ENCODE data around the gene SNF8. TPM values are rescaled to one million over a fixed set of nuclear protein-coding genes. Genes with fewer than 3 reads are reported as not detected.
"Not testable (repeated sequence)": the region's sequence is repeated elsewhere in the genome, so short reads cannot be mapped to it uniquely, and the experiment has no call there.

The SNF8 gene, protein sequence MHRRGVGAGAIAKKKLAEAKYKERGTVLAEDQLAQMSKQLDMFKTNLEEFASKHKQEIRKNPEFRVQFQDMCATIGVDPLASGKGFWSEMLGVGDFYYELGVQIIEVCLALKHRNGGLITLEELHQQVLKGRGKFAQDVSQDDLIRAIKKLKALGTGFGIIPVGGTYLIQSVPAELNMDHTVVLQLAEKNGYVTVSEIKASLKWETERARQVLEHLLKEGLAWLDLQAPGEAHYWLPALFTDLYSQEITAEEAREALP
- total RNA-seq (2014; rRNA removed; shearing (Covaris generic)) = 206 and 275 TPM in 2 replicates

DNA sequence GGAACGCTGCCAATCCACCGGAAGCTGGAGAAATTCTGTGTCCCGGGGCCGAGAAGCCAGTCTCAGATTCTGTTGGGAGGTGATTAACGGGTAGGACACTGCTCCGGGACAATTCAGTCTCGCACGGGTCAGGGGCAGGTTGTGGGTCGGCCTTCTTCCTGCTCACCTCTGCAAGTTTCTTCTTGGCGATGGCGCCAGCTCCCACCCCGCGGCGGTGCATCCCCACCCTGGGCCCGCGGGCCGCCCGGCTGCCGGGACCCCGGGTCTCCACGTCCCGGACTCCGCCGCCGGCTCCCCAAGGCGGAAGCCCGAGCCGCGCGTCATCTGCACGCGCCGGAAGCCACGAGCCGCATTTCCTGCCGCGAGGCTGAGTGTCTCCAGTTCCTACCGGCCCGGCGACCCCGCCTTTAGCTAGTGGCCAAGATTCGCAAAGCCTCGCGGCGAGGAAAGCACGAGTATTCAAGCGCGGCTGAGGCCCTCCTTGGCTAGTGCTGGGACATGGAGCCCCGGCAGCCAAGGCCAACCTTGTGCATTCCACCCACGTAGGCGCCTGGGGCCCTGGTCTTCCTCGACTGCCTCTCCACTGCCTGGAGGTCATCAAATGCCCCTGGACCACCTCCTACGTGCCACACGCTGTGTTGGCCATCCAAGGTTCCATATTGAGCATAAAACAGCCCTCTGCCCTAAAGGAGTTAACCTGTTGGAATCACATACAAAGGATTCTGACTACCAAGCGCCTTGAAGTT, at the start of gene SNF8:
Gene SNF8 (minus strand): TSS at position 328 of the 746 bp plus-strand sequence. CDS start 108 bp downstream, at position 220.
- in situ Hi-C loops (cut with HindIII; ENCODE audit: low sequenced_read_pairs) = no loop called here
- peak; percentile 83 for DNase-seq (ENCODE audit: low spot score)

DNA sequence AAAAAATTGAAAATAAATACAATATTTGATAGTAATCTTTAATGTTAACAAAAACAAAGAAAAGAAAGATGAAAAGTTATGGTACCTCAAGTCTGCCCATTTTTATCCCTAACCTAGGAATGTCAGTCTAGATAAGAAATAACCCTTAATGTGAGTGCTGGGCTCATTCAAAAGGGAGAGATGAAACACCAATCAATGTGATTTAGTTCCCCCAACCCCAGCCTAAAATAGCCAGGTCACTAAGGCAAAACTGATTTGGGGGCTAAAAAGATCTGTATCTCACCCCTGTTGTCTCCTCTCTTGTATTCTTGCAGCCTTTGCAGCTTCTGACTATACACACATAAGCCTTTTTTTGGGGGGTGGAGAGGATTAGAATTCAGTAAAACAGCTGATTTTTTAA, 49.3 kb upstream of the SNF8 start:
- in situ Hi-C loops (cut with HindIII; ENCODE audit: low sequenced_read_pairs) = no loop called here
- DNase-seq (ENCODE audit: low spot score) = no peak

DNA sequence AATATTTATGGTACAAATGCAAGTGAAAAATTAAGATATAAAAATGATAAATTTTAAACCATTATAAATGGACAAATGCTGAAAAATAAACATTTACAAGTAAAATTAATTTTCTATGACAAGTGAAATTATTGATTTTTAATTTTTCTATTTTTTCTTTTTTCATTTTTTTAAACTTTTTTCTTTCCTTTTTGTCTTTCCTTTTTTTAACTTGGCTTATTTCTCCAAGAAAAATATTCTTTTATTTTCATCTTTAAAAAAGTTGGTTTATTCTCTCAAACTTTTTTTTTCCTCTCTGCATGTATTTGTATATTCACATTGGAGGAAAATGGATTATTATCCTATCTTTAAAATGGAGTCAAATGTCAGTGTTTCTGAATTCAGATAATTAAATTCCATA, 48.7 kb upstream of the SNF8 start:
- in situ Hi-C loops (cut with HindIII; ENCODE audit: low sequenced_read_pairs) = no loop called here
- DNase-seq (ENCODE audit: low spot score) = no peak

DNA sequence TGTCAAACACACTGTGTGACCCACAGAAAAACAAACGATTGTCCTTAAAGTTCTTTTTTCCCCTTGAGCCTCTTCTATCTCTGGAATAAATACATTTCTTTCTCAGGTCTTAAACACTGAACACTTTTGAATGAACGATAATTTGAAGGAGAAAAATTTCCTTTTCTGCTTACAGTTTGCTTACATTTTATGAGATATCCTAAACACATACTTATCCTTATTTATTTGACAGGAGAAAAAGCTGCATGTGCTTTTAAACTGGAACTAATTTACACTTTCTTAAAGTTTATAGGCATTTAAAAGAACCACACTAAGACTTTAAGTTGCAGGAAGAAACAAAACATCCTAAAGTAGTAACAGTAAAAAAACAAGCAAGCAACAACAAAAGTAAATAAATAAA, 47.8 kb upstream of the SNF8 start:
- in situ Hi-C loops (cut with HindIII; ENCODE audit: low sequenced_read_pairs) = no loop called here
- DNase-seq (ENCODE audit: low spot score) = no peak

DNA sequence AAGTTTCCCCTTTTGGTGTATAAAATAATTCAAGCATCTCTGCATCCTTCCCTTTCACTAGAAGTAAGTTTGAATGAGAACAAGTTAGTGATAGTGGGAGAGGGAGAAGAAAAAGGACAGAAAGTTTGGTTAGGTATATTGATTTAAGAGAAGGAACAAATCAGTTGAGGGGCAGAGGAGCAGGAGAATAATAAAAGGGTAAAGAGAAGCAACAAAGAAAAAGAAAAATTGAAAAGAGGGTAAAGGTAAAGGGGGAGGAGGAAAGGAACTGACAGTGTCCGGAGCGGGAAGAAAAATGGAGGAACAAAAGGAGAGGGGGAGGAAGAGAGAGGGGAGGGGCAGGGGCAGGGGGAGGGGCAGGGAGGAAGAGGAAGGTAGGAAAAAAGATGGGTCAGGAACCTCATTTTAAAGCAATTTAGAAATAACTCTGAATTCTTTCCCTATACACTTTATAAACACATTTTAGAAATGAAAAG, 46.3 kb upstream of the SNF8 start:
- in situ Hi-C loops (cut with HindIII; ENCODE audit: low sequenced_read_pairs) = no loop called here
- DNase-seq (ENCODE audit: low spot score) = no peak

DNA sequence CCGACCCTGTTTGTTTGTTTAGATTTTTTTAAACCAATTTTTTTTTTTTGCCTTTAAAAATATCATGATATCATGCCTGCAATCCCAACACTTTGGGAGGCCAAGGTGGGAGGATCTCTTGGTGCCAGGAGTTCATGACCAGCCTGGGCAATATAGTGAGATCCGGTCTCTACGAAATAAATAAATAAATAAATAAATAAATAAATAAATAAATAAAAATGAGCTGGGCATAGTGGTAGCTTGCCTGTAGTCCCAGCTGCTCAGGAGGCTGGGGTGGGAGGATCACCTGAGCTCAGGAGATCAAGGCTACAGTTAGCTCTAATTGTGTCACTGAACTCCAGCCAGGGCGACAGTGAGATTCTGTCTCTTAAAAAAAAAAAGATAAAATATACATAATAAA, 44.5 kb upstream of the SNF8 start:
- no peak for DNase-seq (ENCODE audit: low spot score)
- in situ Hi-C loops (cut with HindIII; ENCODE audit: low sequenced_read_pairs) = no loop called here

DNA sequence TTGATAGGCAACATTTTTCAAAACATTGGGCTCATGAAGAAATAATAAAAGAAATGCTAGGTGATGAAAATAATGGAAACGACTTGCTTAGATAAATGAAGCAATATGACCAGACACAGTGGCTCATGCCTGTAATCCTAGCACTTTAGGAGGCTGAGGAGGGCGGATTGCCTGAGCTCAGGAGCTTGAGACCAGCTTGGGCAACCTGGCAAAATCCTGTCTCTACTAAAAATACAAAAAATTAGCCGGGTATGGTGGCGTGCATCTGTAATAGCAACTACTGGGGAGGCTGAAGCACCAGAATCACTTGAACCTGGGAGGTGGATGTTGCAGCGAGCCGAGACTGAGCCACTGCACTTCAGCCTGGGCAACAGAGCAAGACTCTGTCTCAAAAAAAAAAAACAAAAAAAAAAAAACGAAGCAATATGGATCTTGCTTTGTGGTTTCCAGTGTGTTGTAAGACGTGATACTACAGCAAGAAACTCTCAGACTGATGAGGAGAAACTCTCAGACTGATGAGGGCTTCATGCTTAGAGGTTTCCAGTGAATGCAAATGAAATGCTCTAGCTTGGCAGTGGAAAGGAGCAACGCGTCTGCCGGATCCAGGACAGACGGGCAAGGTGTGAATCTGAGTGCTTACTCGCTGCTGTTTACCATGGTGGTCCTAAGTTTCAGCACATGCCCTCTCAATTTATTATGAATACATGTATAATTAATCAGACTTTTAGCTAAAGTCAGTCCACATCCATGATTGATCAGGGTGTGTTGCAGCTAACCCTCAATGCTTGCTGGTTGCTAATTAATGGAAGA, 41.0 kb upstream of the SNF8 start:
- in situ Hi-C loops (cut with HindIII; ENCODE audit: low sequenced_read_pairs) = no loop called here
- DNase-seq (ENCODE audit: low spot score) = no peak

DNA sequence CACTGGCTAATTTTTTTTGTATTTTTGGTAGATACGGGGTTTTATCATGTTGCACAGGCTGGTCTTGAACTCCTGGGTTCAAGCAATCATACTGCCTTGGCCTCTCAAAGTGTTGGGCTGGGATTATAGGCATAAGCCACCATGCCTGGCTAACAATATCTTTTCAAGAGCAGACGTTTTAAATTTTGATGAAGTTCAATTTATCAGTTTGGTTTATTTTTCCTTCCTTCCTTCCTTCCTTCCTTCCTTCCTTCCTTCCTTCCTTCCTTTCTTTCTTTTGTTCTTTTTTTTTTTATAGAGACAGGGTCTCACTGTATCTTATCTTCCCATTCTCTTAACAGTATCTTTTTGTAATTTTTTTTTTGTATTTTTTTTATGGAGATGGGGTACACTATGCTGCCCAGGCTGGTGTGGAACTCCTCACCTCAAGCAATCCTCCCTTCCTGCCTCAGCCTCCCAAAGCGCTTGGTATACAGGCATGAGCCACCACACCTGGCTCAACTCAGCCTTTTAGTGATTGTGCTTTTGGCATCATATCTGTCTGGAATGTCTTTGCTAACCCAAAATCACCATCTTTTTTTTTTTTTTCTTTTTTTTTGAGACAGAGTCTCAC, 37.4 kb upstream of the SNF8 start:
- DNase-seq (ENCODE audit: low spot score) = no peak
- in situ Hi-C loops (cut with HindIII; ENCODE audit: low sequenced_read_pairs) = no loop called here

DNA sequence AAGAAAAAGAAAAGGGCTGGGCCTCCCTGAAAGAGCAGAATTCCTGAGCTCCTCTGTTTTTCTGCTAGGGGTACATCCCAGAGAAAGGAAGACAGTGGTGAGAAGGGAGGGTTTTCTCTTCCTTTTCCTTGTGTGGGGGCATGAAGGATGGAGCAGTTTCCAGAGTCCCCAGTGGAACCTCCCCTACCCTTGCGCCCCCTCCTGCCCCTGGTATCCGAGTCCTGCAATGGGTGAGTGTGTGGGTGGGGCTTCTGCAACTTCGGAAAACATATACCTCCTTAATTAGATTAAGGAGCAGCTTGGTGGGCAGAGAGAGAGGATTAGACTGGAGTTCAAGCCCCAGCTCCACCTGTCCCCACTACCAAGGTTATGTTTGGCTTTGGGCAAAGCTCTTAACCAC, 29.2 kb upstream of the SNF8 start:
- in situ Hi-C loops (cut with HindIII; ENCODE audit: low sequenced_read_pairs) = no loop called here
- no peak for DNase-seq (ENCODE audit: low spot score)

DNA sequence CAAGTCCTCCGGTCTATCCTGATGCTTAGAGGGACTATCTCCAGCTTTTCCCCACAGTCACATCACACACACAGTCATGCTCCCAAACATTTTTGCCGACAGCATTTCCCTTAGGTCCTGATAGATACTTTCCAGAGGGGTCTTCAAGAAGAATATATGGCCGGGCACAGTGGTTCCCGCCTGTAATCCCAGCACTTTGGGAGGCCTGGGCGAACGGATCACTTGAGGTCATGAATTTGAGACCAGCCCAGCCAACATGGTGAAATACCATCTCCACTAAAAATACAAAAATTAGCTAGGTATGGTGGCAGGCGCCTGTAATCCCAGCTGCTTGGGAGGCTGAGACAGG, 28.1 kb upstream of the SNF8 start:
- no peak for DNase-seq (ENCODE audit: low spot score)
- in situ Hi-C loops (cut with HindIII; ENCODE audit: low sequenced_read_pairs) = no loop called here

DNA sequence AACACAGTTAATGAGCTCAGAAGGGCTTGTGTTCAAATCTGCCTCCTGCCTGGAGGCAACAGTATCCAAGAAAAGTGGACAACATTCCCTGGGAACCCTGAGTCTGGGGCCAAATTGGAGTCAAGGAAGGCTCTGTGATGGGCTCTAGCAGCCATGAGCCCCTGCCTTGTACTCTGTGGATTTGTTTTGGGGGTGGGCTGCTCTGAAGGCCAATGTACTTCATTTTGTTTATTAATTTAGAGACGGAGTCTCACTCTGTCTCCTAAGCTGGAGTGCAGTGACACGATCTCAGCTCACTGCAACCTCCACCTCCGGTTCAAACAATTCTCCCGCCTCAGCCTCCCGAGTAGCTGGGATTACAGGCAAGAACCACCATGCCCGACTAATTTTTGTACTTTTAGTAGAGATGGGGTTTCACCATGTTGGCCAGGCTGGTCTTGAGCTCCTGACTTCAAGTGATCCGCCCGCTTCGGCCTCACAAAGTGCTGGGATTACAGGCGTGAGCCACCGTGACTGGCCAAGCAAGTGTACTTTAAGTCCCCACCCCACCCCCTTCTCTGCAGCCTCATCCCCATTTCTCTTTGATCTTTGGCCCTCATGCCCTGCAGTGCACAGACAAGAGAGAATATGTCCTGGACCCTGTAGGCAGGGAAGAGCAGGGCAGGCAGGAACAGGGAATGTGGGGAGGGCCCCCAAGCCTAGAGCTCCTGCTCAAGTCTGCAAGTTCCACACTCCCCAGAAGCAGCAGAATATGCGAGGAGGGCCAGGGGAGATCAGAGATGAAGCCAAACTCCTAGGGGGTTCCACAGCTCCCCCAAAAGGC, 26.4 kb upstream of the SNF8 start:
- in situ Hi-C loops (cut with HindIII; ENCODE audit: low sequenced_read_pairs) = no loop called here
- no peak for DNase-seq (ENCODE audit: low spot score)

DNA sequence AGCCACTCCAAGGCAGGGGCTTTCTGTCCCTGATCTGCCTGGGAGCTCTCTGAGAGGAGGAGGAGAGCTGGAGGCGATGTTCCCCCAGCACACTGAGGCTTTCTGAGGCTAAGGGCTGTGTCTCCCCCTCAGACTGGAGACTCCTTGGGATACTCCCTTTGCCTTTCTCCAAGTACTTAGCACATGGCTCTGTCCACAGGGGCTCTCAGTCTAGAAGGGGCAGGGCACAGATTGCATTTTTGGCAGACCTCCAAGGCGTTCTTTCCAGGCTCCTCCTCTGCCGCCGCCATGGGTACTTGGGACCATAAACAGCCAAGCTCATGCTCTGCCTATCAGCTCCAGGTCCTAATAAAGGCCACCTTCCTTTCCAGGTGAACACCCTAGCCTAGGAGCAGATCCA, 25.6 kb upstream of the SNF8 start:
- in situ Hi-C loops (cut with HindIII; ENCODE audit: low sequenced_read_pairs) = no loop called here
- DNase-seq (ENCODE audit: low spot score) = no peak

DNA sequence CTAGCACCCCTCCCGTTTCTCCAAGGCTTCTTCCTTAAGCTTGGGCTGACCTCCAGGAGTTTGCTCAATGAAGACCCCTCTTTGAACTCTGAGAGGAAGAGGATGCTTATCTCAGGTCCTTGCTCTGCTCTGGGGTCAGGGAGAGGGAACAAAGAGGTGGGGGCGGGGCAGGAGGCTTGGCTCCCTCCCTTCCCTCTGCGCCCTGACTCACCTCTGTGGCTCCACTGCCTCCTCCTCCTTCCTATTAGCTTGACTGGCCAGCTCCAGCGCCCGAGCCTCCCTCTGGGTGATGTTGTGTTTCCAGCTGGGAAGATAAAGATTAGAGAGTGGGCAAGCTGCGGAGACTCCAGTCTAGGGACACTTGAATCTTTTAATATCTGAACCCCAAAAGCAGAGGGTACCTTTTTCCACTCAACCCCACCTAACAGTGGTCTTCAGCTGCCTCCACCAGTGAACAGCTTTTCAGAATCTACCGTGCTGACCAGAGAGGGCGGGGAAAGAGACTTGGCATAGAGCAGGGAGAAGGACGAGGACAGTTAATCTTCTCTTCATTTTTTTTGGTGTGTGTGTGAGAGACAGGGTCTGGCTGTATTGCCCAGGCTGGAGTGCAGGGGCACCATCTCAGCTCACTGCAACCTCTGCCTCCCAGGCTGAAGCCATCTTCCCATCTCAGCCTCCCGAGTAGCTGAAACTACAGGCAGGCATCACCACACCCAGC, 17.0 kb upstream of the SNF8 start:
- DNase-seq (ENCODE audit: low spot score) = no peak
- in situ Hi-C loops (cut with HindIII; ENCODE audit: low sequenced_read_pairs) = no loop called here

DNA sequence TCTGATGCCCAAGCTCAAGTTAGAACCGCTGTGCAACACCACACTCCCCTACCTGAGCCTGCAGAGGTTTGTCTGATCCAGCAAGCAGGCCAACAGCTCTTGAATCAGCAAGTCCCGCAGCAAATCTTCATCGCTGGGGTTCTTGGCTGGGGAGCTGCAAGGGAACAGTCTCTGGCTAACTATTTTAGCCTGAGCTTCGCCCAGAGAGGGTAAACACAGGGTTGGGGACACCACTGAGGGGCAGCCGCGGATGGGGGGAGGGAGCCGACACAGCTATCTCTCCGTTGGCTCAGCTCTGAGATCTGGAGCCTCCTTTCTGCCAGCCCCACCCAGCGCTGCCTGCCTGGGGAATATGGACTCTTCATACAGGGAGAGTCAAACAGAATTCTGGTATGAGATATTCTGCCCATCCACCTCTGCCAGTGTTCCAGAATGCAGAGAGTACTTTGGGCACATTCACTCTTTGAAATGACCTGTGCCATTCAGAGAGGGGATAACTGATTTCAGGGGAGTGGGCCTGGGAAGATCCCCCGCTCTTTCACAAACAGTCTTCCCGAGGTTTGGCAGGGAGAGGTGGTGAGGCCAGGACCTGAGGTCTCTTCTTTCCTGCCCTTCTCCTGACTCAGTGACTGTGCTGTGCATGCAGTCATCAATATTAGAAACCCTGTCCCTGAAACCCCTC, 16.3 kb upstream of the SNF8 start:
- no peak for DNase-seq (ENCODE audit: low spot score)
- in situ Hi-C loops (cut with HindIII; ENCODE audit: low sequenced_read_pairs) = no loop called here

DNA sequence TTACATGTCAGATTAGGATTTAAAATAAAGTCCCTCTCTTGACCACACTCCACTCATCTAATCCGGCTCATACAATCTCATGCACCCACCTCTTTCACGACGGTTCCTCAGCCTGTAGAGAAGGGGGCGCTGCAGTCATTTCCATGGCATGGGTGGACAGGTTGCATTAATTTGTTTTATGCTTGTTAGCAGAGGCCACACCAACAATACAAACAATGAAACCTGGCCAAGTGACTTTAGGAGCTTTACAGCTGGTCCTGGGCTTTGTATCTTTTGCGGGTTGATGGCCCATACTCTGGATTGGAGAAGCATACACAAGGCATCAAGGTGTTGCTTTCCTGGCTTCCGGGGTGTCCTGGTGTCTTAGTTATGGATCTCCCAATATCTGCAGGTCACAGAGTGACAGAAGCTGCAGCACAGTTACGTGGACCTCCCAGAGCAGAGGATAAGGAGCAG, 9.7 kb upstream of the SNF8 start:
- in situ Hi-C loops (cut with HindIII; ENCODE audit: low sequenced_read_pairs) = no loop called here
- peak; percentile 43 for DNase-seq (ENCODE audit: low spot score)

DNA sequence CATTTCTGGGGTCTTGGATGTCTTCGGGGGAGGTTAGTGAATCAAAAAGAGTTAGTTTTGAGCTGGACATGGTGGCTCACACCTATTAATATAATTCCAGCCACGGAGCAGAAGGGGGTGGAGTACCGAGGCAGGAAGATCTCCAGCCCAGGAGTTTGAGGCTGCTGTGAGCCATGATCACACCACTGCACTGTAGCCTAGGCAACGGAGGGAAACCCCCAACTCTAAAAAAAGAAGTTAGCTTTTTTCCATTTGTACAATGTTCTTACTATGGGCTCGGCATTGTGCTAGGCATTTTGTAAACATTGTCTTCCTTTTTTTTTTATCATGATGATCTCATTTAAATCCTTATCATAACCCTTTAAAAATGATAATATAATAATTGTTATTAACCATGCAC, 8.3 kb upstream of the SNF8 start:
- no peak for DNase-seq (ENCODE audit: low spot score)
- in situ Hi-C loops (cut with HindIII; ENCODE audit: low sequenced_read_pairs) = no loop called here

DNA sequence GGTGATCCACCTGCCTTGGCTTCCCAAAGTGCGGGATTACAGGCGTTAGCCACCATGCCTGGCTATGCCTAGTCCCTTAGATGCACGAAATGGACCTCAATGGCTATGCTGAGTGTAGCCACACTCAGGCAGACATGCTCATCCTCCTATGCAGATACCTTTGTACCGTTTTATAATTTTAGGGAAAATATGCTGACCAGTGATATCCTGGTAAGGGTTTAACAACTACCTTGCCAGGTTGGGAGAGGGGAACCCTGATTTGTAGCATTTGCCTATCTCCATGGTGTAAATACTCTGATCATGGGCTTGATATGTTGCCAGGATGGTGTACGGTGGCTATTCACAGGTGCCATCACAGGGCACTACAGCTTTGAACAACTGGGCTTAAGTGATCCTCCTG, 6.9 kb upstream of the SNF8 start:
- no peak for DNase-seq (ENCODE audit: low spot score)
- in situ Hi-C loops (cut with HindIII; ENCODE audit: low sequenced_read_pairs) = no loop called here

DNA sequence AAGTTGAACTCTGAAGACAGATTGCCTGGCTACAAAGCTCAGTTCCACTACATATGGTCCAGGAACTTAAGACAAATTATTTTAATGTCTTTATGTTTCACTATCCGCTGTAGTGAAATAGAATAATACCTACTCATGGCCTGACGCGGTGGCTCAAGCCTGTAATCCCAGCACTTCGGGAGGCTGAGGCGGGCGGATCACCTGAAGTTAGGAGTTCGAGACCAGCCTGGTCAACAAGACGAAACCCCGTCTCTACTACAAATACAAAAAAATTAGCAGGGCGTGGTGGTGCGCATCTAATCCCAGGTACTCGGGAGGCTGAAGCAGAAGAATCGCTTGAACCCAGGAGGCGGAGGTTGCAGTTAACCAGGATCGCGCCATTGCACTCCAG, 614 bp upstream of the SNF8 start:
- DNase-seq (ENCODE audit: low spot score); in situ Hi-C loops (cut with HindIII; ENCODE audit: low sequenced_read_pairs): not testable (repeated sequence)
